GM21786 (cell line): ENCODE results near the gene CCBE1.

Experiments
- ATAC-seq: cut with Tn5 transposase; IDR thresholded peaks from one replicate; pipeline ENCODE4 v1.9.1; 2021; ENCODE audit not compliant: unreplicated experiment

The CCBE1 gene

GRCh38 chr18:59414111-59414653 is 283.0 kb downstream of the CCBE1 start:
- no peak for ATAC-seq

DNA sequence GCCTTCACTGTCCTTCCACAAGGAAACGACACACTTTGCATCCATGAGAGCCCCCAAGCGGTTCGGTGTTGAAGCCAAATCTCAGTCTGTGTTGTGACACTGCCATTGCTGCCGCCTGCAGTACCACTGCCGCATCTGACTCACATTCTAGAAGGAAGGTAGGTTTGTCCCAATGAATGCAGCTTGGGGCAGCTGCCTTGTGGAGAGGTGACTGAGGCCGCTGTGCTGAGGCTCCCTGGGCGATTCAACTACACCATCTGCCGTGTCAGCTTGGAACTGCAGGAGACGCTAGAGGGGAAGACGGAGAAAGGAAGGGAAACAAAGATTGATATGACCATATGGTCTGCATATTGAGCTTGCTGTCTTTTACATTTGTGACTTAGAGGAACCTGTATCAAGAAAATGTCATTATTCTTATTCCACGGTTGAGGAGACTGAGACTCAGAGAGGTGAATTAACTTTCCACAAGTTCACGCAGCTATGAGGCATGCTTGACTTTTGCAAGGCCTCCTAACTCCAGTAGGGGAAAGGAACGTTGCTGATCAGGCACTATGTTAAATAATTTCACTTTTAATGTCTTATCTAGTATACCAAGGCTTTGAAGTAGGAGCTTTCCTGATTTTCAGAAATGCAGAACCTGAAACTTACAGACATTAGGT is 294.7 kb downstream of the CCBE1 start:
- peak; percentile 96 for ATAC-seq

DNA sequence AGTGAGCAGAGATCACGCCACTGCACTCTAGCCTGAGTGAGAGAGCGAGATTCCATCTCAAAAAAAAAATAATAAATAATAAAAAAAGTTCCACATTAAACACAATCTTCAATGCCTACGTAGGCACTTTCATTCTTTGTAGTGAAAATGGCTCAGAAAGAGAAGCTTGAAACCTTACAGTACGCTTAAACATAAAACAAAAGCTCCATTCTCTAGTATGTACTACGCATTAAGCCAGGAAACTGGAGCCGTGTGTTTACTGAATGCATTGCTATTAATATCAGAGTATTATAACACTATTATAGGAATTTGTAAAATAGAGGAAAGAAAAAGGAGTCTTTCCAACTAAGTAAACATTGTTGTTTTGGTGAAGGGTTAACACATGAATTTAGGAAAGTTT is 296.8 kb downstream of the CCBE1 start:
- no peak for ATAC-seq

DNA sequence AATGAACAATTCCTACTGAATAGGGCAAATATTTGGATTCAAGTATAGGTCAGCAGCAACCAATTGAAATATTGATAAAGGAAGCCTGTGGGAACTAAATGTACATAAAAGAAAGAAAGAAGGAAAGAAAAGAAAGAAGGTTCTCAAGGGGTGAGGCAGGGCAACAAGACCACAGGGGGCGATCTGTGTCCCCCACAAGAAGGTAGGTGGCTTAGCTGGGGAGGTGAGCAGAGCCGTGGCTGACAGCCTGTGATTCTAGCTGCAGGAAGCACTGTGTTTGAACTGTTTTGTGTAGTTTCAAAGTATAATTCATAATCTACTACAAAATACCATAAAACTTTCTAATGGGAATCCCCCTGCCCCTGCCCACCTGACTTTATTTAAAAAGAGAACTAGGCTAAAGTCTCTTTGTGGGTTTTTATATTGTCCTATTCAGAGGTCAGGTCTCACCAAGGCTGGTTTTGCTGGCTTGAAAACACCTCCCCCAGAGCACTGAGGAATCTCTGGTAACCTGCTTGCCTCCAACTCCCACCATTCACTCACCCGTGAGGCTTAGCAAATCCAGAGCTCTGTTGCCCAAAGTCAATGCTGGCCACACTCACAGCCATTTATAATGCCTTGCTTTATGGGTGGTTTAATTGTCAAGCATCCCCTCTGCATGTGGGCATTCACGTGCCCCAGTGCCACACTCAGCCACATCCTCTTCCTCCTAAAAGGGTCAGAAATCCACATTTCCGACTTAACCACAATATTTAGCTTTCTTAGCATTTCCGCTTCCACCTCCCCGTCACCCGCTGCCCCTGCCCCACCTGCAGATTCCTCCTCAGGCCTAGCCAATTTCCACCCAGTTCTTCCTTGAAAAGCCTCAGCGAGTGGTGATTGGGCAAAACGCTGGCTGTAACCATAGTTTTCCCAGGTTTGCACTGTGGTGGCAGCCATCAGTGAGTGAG is 301.7 kb downstream of the CCBE1 start:
- ATAC-seq, result no peak

DNA sequence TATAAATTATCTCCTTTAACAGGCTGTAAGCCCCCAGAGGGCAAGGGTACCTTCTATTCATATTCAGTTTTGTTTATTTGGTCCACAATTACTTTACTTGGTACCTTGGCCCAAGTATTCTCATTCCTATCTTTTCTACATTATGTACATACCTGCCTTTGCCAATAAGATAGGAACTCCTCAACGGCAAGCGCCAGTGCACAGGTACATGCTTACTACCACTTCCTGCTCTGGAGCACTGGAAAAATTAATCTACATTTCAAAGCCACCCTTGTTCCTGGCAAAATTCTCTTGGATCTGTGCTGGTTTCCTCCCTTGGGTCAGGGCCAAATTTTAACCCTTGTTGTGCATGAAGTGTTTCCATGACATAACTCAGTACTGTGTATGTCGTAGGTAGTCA is 303.8 kb downstream of the CCBE1 start:
- no peak for ATAC-seq

DNA sequence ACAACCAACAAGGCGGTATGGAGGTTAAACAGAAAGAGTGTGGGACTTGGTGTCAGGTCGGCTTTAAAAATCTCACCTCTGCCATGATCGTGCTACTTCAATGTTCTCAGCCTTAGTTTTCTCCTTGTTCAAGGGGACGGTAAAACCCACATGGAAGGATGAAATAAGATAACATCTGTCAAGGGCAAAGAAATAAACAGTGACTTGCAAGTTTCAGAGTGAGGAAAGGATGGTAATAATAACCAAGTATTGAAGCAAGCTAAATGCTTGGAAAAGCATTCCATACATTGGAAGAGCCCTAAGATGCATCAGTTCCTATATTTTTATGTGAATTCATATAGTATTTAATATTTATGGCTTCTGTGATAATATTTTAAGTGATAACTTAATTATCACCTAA is 308.4 kb downstream of the CCBE1 start:
- ATAC-seq, result no peak

DNA sequence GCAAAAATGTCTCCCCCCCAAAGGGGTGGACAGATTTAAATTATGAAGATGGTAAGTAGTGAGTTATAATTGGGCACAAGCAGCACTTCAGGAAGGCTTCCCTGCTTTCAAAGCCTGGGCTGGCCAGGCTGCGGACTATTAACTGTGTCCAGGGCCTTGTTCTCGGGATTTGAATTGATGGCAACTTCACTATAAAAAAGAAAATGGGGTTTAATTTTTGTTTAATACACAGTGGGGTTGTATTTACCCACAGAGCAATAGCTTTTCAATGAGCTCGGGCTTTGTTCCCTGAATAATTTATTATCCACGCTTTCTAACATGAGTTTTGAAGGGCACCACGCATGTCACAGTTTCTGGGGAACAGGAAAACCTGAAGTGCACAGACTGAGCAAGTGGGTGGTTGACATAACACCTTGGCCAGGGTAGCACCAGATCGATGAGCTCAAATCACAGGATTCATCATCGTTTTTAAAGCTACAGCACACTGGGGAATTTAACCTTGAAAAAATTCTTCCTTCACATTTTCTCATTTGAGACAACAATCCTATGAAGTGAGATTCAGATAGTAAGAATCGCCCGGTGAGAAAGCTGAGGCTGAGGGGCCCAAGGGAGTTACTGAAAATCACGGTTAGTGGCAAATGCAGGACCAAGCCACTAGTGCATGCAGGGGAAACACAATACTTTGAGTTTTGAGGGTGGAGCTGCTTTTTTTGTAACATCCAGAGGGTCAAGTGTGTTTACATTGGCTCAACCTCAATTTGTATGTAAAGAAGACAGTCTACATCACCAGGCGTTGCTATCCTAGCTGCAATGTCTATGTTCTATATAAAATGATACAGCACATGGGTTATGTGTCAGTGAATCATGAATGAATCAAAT is 309.3 kb downstream of the CCBE1 start:
- ATAC-seq, result no peak

GRCh38 chr18:59386909-59387686 is 310.1 kb downstream of the CCBE1 start:
- ATAC-seq, result no peak

GRCh38 chr18:59385191-59385590 is 312.0 kb downstream of the CCBE1 start:
- no peak for ATAC-seq

GRCh38 chr18:59383851-59384250 is 313.4 kb downstream of the CCBE1 start:
- no peak for ATAC-seq

- no peak for ATAC-seq
These were observed 314.8 kb downstream of the CCBE1 start for GRCh38 chr18:59382383-59382782.

DNA sequence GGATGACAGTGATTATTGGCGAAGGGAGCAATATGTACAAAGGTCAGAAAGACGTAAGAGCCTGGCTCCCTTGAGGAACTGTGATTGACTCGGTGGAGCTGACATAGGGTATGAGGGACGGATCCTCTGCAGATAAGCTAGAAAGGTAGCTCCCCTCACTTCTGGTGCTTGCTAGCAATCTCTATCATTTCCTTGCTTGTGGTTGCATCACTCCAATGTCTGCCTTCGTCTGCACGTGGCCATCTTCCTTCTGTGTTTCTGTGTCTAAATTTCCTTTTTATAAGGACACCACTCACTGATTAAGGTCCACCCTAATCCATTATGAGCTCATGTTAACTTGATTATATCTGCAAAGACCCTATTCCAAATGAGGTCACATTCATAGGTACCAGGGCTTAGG is 315.3 kb downstream of the CCBE1 start:
- ATAC-seq, result no peak
